ENCODE measurements around the gene ASPG.

DNA sequence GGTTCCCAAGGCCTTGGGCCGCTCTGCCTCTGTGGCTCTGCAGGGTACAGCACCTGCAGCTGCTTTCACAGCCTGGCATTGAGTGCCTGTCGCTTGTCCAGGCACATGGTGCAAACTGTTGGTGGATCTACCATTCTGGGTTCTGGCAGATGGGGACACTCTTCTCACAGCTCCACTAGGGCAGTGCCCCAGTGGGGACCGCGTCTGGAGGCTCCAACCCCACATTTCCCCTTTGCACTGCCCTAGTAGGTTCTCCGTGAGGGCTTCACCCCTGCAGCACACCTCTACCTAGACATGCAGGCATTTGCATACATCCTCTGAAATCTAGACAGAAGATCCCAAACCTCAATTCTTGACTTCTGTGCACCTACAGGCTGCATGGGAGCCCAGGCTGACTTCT lies 19.2 kb upstream of the ASPG start:
- TF ChIP-seq ZNF396 (CRISPR knock-in tag; IDR thresholded peaks at IDR 0.05; ENCODE audit: borderline replicate concordance), result no peak
- TF ChIP-seq ATF3 (CRISPR knock-in tag; conservative IDR thresholded peaks at IDR 0.05), result no peak
- no peak for TF ChIP-seq CTCF (IDR thresholded peaks at IDR 0.05)
- no peak for TF ChIP-seq ZNF263 (CRISPR knock-in tag; IDR thresholded peaks at IDR 0.05; ENCODE audit: low read depth)
- TF ChIP-seq, protein P1, sequence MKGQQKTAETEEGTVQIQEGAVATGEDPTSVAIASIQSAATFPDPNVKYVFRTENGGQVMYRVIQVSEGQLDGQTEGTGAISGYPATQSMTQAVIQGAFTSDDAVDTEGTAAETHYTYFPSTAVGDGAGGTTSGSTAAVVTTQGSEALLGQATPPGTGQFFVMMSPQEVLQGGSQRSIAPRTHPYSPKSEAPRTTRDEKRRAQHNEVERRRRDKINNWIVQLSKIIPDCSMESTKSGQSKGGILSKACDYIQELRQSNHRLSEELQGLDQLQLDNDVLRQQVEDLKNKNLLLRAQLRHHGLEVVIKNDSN (CRISPR knock-in tag; IDR thresholded peaks at IDR 0.05), result no peak
- no peak for TF ChIP-seq USF2 (CRISPR knock-in tag; IDR thresholded peaks at IDR 0.05)
